K562 (cell line): ENCODE data around the gene SLC16A13. TPM values are rescaled to one million over a fixed set of nuclear protein-coding genes. Genes with fewer than 3 reads are reported as not detected.

ENCODE experiments used
- ADNP ChIP-seq: fragments of 200-800 bp; sonication (Bioruptor generic); IDR thresholded peaks from 2 replicates; pipeline ENCODE4 v1.6.1; 2016; ENCODE audit warnings: missing genetic modification characterization, missing compliant biosample characterization
- FOXJ2 ChIP-seq: fragments of 200-800 bp; sonication (Bioruptor generic); IDR thresholded peaks from 2 replicates; pipeline ENCODE4 v1.6.1; 2016; ENCODE audit warnings: missing genetic modification characterization, missing compliant biosample characterization
- GATAD2B ChIP-seq: fragments of 450-650 bp; IDR thresholded peaks from 2 replicates; pipeline ENCODE4 v1.6.1; 2017; ENCODE audit warnings: mild to moderate bottlenecking, borderline replicate concordance
- MLLT1 ChIP-seq, 2 experiments: fragments of 450-650 bp; IDR thresholded peaks; 2 replicates each; pipeline ENCODE4 v1.6.1; 2016
- PREB ChIP-seq: sonication (generic); formaldehyde crosslinking; IDR thresholded peaks from 2 replicates; pipeline ENCODE4 v1.8.1; 2023; ENCODE audit warnings: mild to moderate bottlenecking, missing genetic modification reagents
- ZBTB33 ChIP-seq: sonication (generic); formaldehyde crosslinking; IDR thresholded peaks from 2 replicates; pipeline ENCODE4 v1.8.1; 2023; ENCODE audit warnings: mild to moderate bottlenecking, missing genetic modification reagents
- ZNF324 ChIP-seq: fragments of 250-450 bp; sonication (Bioruptor Pico); IDR thresholded peaks from 2 replicates; pipeline ENCODE4 v1.4.0; 2020; ENCODE audit warnings: mild to moderate bottlenecking
- polyA plus RNA-seq, 8 experiments: library from polyadenylated mRNA; depleted of rRNA in 4 of 8; stranded (reverse) in 5 of 8; unstranded in 3 of 8; fragments of >200 nt; fragmentation: Nextera tagmentation in 2 of 8; fragmentation: Illumina TruSeq in 1 of 8; extraction: Ambion mirVana in 2 of 8; extraction: Trizol in 1 of 8; gene quantifications; 2 replicates each; pipeline versions ENCODE4 v1.2.1 to v1.2.3, GENCODE V29; 2011 to 2014; ENCODE audit warnings: inconsistent platforms in 1 of 8, missing spikeins in 1 of 8
- total RNA-seq, 7 experiments: library from RNA; depleted of rRNA in 6 of 7; stranded (reverse); fragments of >200 nt in 6 of 7; fragmentation: Illumina TruSeq in 2 of 7; extraction: Trizol in 2 of 7; gene quantifications; 2 replicates each; pipeline versions ENCODE4 v1.2.1 to v1.2.3, GENCODE V29; 2011 to 2021; ENCODE audit warnings: low replicate concordance in 1 of 7

Gene SLC16A13
- total and polyA plus RNA-seq, 9 of the 15 experiments (the other 6 are each of a cell fraction or from before 2014, with no cell fraction given): 0.04 to 5.6 (median 0.87) TPM

GRCh38 chr17:7035591-7036368 is at the start of gene SLC16A13 (continued):
- 0 out of 4 replicates have a peak, but pooled peaks of 1 of the 2 experiments have one; percentile 21 for TF ChIP-seq MLLT1 (IDR thresholded peaks at IDR 0.05)
- TF ChIP-seq FOXJ2 (tag): no peak
- no peak for TF ChIP-seq ZBTB33 (CRISPR knock-in tag)
- no peak for TF ChIP-seq ADNP (tag)
- no peak; the same call in 1 of the 2 replicates for TF ChIP-seq ZNF324 (CRISPR knock-in tag)
- no peak for TF ChIP-seq GATAD2B
- no peak for TF ChIP-seq PREB (CRISPR knock-in tag)
